PFSK-1 (cell line): ENCODE measurements around the gene HMCES.

Source experiments
- FOXP2 ChIP-seq: optimal IDR thresholded peaks from 2 replicates; pipeline ENCODE3; 2011; ENCODE audit warnings: borderline replicate concordance, control low read depth, inconsistent platforms; ENCODE audit not compliant: insufficient read depth; ENCODE audit errors: extremely low read length, extremely low read depth
- POLR2AphosphoS5 ChIP-seq: IDR thresholded peaks from 2 replicates; pipeline ENCODE4 v1.6.1; 2012; ENCODE audit warnings: low read depth, mild to moderate bottlenecking, control low read depth, low read length, moderate library complexity
- REST ChIP-seq, 2 experiments: IDR thresholded peaks; 2 replicates each; pipeline versions ENCODE4 v1.6.1 to v1.8.0; 2011 to 2012; ENCODE audit warnings: low read depth in 2 of 2, low read length in 2 of 2, control low read depth in 1 of 2, inconsistent platforms in 1 of 2, mild to moderate bottlenecking in 1 of 2, moderate library complexity in 1 of 2; ENCODE audit not compliant: insufficient read depth in 1 of 2
- SIN3A ChIP-seq: IDR thresholded peaks from 2 replicates; pipeline ENCODE4 v1.6.1; 2012; ENCODE audit warnings: mild to moderate bottlenecking, low read length, moderate library complexity, borderline replicate concordance; ENCODE audit not compliant: insufficient read depth
- TAF1 ChIP-seq: IDR thresholded peaks from 2 replicates; pipeline ENCODE4 v1.6.1; 2012; ENCODE audit warnings: low read length, control low read depth, borderline replicate concordance; ENCODE audit not compliant: insufficient read depth

The HMCES gene

GRCh38 chr3:129249284-129250065, 29.2 kb upstream of the HMCES start, which contains the start of gene COPG1:
TSS of gene COPG1 (plus strand) at chr3:129249606. CDS start at chr3:129249710, 104 bp downstream.
- TF ChIP-seq POLR2AphosphoS5 (peak; percentile 82), TAF1 (peak; percentile 83), SIN3A (no peak)

GRCh38 chr3:129252748-129253147, 25.9 kb upstream of the HMCES start:
- TF ChIP-seq POLR2AphosphoS5 (no peak), TAF1 (no peak), FOXP2 (no peak), SIN3A (no peak), REST (IDR thresholded peaks at IDR 0.05; ENCODE audit: insufficient read depth in 1 of 2, low read depth in 2 of 2, low read length in 2 of 2) (no peak)

- no peak for TF ChIP-seq POLR2AphosphoS5
- no peak for TF ChIP-seq SIN3A
- TF ChIP-seq REST (IDR thresholded peaks at IDR 0.05; ENCODE audit: insufficient read depth in 1 of 2, low read depth in 2 of 2, low read length in 2 of 2), result no peak
- no peak for TF ChIP-seq FOXP2
- TF ChIP-seq TAF1, result no peak
These were observed 24.0 kb upstream of the HMCES start for GRCh38 chr3:129254536-129255230.

- no peak for TF ChIP-seq FOXP2
These were observed 22.4 kb upstream of the HMCES start for GRCh38 chr3:129256270-129256669.

GRCh38 chr3:129257609-129258008, 21.1 kb upstream of the HMCES start:
- no peak for TF ChIP-seq FOXP2
- no peak for TF ChIP-seq TAF1
- no peak for TF ChIP-seq POLR2AphosphoS5
- no peak for TF ChIP-seq SIN3A
- TF ChIP-seq REST (IDR thresholded peaks at IDR 0.05; ENCODE audit: insufficient read depth in 1 of 2, low read depth in 2 of 2, low read length in 2 of 2), result no peak
